Bronchial epithelial cell (primary cell): ENCODE data around the gene CFAP70. TPM values are rescaled to one million over a fixed set of nuclear protein-coding genes. Genes with fewer than 3 reads are reported as not detected.

Experiments used
- DNase-seq: peaks from one replicate; pipeline ENCODE4 v3.0.0-alpha.2; 2010; ENCODE audit warnings: low read depth
- FAIRE-seq: peaks from 2 replicates; lab custom pipeline; 2011; peaks lifted over from hg19 to GRCh38; lab: Jason Lieb, UNC
- H3K27me3 ChIP-seq: 2 replicates; pipeline ENCODE4 v1.5.1; 2011; ENCODE audit warnings: low read length; ENCODE audit not compliant: control insufficient read depth, insufficient read depth
- H3K36me3 ChIP-seq: 2 replicates; pipeline ENCODE4 v1.5.1; 2011; ENCODE audit warnings: low read length; ENCODE audit not compliant: control insufficient read depth, insufficient read depth
- H3K4me3 ChIP-seq: 2 replicates; pipeline ENCODE4 v1.5.1; 2011; ENCODE audit warnings: mild to moderate bottlenecking, low read depth, low read length, control low read depth
- total RNA-seq: library from RNA; depleted of rRNA; stranded (reverse); fragments of >200 nt; gene quantifications from 2 replicates; pipeline ENCODE4 v1.2.1, GENCODE V29; 2014
- TF ChIP-seq, protein P1 (sequence below): IDR thresholded peaks from 2 replicates; pipeline ENCODE4 v1.5.1; 2011; ENCODE audit warnings: mild to moderate bottlenecking, moderate library complexity, low read length, control low read depth, inconsistent platforms; ENCODE audit not compliant: insufficient read depth, severe bottlenecking

Gene CFAP70
- total RNA-seq, 1 donor from 2014 or later: 0.79 TPM

- peaks cover 2% of the 10 kb centered on the region for H3K36me3 ChIP-seq
- FAIRE-seq: no peak
- DNase-seq: no peak
- TF ChIP-seq, protein P1, sequence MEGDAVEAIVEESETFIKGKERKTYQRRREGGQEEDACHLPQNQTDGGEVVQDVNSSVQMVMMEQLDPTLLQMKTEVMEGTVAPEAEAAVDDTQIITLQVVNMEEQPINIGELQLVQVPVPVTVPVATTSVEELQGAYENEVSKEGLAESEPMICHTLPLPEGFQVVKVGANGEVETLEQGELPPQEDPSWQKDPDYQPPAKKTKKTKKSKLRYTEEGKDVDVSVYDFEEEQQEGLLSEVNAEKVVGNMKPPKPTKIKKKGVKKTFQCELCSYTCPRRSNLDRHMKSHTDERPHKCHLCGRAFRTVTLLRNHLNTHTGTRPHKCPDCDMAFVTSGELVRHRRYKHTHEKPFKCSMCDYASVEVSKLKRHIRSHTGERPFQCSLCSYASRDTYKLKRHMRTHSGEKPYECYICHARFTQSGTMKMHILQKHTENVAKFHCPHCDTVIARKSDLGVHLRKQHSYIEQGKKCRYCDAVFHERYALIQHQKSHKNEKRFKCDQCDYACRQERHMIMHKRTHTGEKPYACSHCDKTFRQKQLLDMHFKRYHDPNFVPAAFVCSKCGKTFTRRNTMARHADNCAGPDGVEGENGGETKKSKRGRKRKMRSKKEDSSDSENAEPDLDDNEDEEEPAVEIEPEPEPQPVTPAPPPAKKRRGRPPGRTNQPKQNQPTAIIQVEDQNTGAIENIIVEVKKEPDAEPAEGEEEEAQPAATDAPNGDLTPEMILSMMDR: no peak
- no peak overlapping the region for H3K4me3 ChIP-seq
- no peaks in the 10 kb centered on the region for H3K27me3 ChIP-seq
Measured at GRCh38 chr10:73364964-73365363, 6.3 kb upstream of the CFAP70 start.

DNA sequence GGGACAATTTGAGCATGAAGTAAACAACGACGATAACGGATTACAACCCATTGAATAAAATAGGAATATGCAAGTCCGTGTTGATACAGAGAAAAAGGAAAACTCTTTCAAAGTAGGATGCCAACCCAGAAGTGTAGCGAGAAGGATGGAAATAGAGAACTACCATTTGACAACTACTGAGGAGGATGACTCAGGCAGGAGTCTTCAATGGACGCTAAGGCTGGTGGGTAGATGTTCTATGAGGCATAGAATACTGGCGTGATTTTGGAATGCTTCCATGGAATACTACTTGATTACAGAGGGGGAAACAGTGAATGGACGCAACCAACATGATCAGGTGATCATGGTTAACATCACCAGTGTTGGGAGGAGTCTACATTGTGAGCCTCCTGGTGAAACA, 828 bp upstream of the CFAP70 start:
- H3K36me3 ChIP-seq: peaks cover 1% of the 10 kb centered on the region
- H3K27me3 ChIP-seq: no peaks in the 10 kb centered on the region
- FAIRE-seq: no peak
- H3K4me3 ChIP-seq: no peak overlapping the region
- TF ChIP-seq, protein P1: no peak
- DNase-seq: peak; percentile 21

DNA sequence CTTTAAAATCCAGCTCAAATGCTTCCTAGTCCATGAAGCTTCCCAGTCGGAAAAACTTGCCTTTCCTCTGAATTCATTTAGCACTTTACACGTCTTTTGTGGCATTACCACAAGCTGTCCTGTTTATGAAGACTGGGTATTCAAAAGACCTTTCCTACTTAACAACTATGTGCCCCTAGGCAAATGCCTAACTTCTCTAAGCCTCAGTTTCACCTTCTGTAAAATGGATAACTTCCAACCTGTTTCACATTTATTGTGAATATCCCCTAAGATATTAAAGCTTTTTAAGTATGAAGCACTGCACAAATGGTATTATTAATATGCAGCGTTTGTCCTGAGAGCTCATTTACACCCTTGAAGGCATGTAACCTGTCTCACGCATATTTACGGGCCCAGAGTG, 843 bp downstream of the CFAP70 start:
- FAIRE-seq (no peak), DNase-seq (no peak)
- Histone ChIP-seq H3K36me3 (no peaks in the 10 kb centered on the region), H3K27me3 (no peaks in the 10 kb centered on the region), H3K4me3 (peak overlapping the region; percentile 63)
- TF ChIP-seq, protein P1: no peak

GRCh38 chr10:73357166-73357565, 1.5 kb downstream of the CFAP70 start:
- no peaks in the 10 kb centered on the region for H3K27me3 ChIP-seq
- FAIRE-seq (no peak), DNase-seq (no peak)
- no peak overlapping the region for H3K4me3 ChIP-seq
- TF ChIP-seq, protein P1: no peak
- H3K36me3 ChIP-seq: no peaks in the 10 kb centered on the region

GRCh38 chr10:73344269-73344668, 14.4 kb downstream of the CFAP70 start:
- Histone ChIP-seq H3K27me3 (no peaks in the 10 kb centered on the region), H3K4me3 (no peak overlapping the region), H3K36me3 (no peaks in the 10 kb centered on the region)
- DNase-seq (no peak), FAIRE-seq (no peak)
- TF ChIP-seq, protein P1: no peak

DNA sequence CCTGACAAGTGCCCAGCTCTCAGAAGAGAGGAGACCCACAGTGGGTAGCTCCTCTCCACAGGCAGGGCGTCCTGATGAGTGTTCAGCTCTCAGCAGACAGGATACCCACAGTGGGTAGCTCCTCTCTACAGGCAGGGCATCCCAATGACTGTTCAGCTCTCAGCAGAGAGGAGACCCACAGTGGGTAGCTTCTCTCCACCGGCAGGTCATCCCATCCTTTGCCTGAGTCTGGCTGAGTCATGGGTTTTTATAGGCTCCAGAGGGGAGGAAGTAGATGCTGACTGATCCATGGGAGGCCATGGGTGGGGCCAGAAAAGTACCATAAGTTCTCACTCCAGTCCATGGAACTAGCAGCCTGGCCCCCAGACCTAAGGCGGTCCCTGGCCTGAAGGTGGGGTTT, 18.5 kb downstream of the CFAP70 start:
- Histone ChIP-seq H3K27me3 (no peaks in the 10 kb centered on the region), H3K4me3 (no peak overlapping the region), H3K36me3 (no peaks in the 10 kb centered on the region)
- DNase-seq: no peak
- peak; percentile 55 for FAIRE-seq
- TF ChIP-seq, protein P1: no peak
